Measurements from ENCODE around the gene IGSF22. TPM values are rescaled to one million over a fixed set of nuclear protein-coding genes. Genes with fewer than 3 reads are reported as not detected.
A peak's percentile ranks its signal among the peaks of the same experiment; 100 is the strongest.
"Not testable (repeated sequence)": the region's sequence is repeated elsewhere in the genome, so short reads cannot be mapped to it uniquely, and the experiment has no call there.

Gene IGSF22
- total RNA-seq, 6 donors from 2014 or later: 1.2 to 21.0 (median 2.1) TPM; not detected in 3

GRCh38 chr11:18677560-18677959 is 48.4 kb downstream of the IGSF22 start:
- H3K36me3 ChIP-seq: no peaks in the 10 kb centered on the region

GRCh38 chr11:18676803-18677202 is 49.2 kb downstream of the IGSF22 start:
- ATAC-seq (ENCODE audit: low FRiP score in 2 of 2): no peak
- no peaks in the 10 kb centered on the region for H3K9me3 ChIP-seq
- no peak for DNase-seq
- TF ChIP-seq CTCF (IDR thresholded peaks at IDR 0.05): no peak
- no peak for TF ChIP-seq EP300 (IDR thresholded peaks at IDR 0.05)
- TF ChIP-seq POLR2A (IDR thresholded peaks at IDR 0.05): no peak
- TF ChIP-seq POLR2AphosphoS5 (IDR thresholded peaks at IDR 0.05): no peak
- 75 to 76% methylated on average over 4 of the region's 4 CpGs for WGBS, 2 donors
- H3K36me3 ChIP-seq: no peaks in the 10 kb centered on the region
- no peaks in the 10 kb centered on the region for H3K27me3 ChIP-seq
- no peak overlapping the region for H3K4me3 ChIP-seq
- H3K27ac ChIP-seq: no peak overlapping the region
- H3K4me1 ChIP-seq: no peaks in the 10 kb centered on the region

More at GRCh38 chr11:18677560-18677959, 48.4 kb downstream of the IGSF22 start:
- ATAC-seq (ENCODE audit: low FRiP score in 2 of 2) (no peak), DNase-seq (no peak)
- H3K27me3 ChIP-seq: no peaks in the 10 kb centered on the region
- no peaks in the 10 kb centered on the region for H3K4me1 ChIP-seq
- H3K4me3 ChIP-seq: no peak overlapping the region
- WGBS, 2 donors: 93% methylated on average over 3 of the region's 3 CpGs
- TF ChIP-seq POLR2AphosphoS5 (IDR thresholded peaks at IDR 0.05) (no peak), POLR2A (IDR thresholded peaks at IDR 0.05) (no peak), CTCF (IDR thresholded peaks at IDR 0.05) (no peak), EP300 (IDR thresholded peaks at IDR 0.05) (no peak)
- no peak overlapping the region for H3K27ac ChIP-seq
- H3K9me3 ChIP-seq: no peaks in the 10 kb centered on the region

GRCh38 chr11:18672209-18672608 is 53.8 kb downstream of the IGSF22 start:
- H3K4me3 ChIP-seq; H3K27ac ChIP-seq; H3K9me3 ChIP-seq; ATAC-seq (ENCODE audit: low FRiP score in 2 of 2); H3K4me1 ChIP-seq; H3K27me3 ChIP-seq; H3K36me3 ChIP-seq: not testable (repeated sequence)
- WGBS, 2 donors: 64 to 65% methylated on average over 7 of the region's 7 CpGs
- DNase-seq: peak in 1 of 2 donors; percentile 25

GRCh38 chr11:18671246-18671645 is 54.7 kb downstream of the IGSF22 start:
- DNase-seq (no peak), ATAC-seq (ENCODE audit: low FRiP score in 2 of 2) (no peak)
- TF ChIP-seq POLR2AphosphoS5 (IDR thresholded peaks at IDR 0.05): no peak
- no peak for TF ChIP-seq POLR2A (IDR thresholded peaks at IDR 0.05)
- TF ChIP-seq CTCF (IDR thresholded peaks at IDR 0.05): no peak
- no peak for TF ChIP-seq EP300 (IDR thresholded peaks at IDR 0.05)
- Histone ChIP-seq H3K4me3 (no peak overlapping the region), H3K4me1 (no peaks in the 10 kb centered on the region), H3K27me3 (no peaks in the 10 kb centered on the region), H3K9me3 (no peaks in the 10 kb centered on the region), H3K36me3 (no peaks in the 10 kb centered on the region), H3K27ac (no peak overlapping the region)
- WGBS, 2 donors: 87 to 93% methylated on average over 2 of the region's 2 CpGs

GRCh38 chr11:18669711-18670110 is 56.3 kb downstream of the IGSF22 start:
- DNase-seq (no peak), ATAC-seq (ENCODE audit: low FRiP score in 2 of 2) (no peak)
- H3K4me1 ChIP-seq: no peaks in the 10 kb centered on the region
- H3K4me3 ChIP-seq: no peak overlapping the region
- no peaks in the 10 kb centered on the region for H3K27me3 ChIP-seq
- 80% methylated on average over 4 of the region's 4 CpGs for WGBS, 2 donors
- no peak overlapping the region for H3K27ac ChIP-seq
- no peak for TF ChIP-seq CTCF (IDR thresholded peaks at IDR 0.05)
- no peak for TF ChIP-seq EP300 (IDR thresholded peaks at IDR 0.05)
- no peak for TF ChIP-seq POLR2A (IDR thresholded peaks at IDR 0.05)
- TF ChIP-seq POLR2AphosphoS5 (IDR thresholded peaks at IDR 0.05): no peak
- no peaks in the 10 kb centered on the region for H3K9me3 ChIP-seq
- H3K36me3 ChIP-seq: no peaks in the 10 kb centered on the region

Data from upper lobe of left lung (tissue), 6 donors.